Astrocyte (in vitro differentiated cells and primary cell): Measurements from ENCODE around the gene SLC25A12.

Experiments
- CTCF ChIP-seq: IDR thresholded peaks from 2 replicates; pipeline ENCODE4 v1.5.1; 2011; ENCODE audit warnings: low read depth, mild to moderate bottlenecking, inconsistent platforms, low read length, moderate library complexity; ENCODE audit not compliant: insufficient read depth
- EZH2 ChIP-seq: IDR thresholded peaks from 2 replicates; pipeline ENCODE4 v1.6.1; 2012; ENCODE audit warnings: mild to moderate bottlenecking, low read length, inconsistent platforms; ENCODE audit not compliant: insufficient read depth

GRCh38 chr2:171735991-171736710 is 157.9 kb downstream of the SLC25A12 start:
- TF ChIP-seq EZH2: no peak
- TF ChIP-seq CTCF: no peak
